Measurements from ENCODE around the gene KLC1. TPM values are rescaled to one million over a fixed set of nuclear protein-coding genes. Genes with fewer than 3 reads are reported as not detected.
"Not testable (repeated sequence)": the region's sequence is repeated elsewhere in the genome, so short reads cannot be mapped to it uniquely, and the experiment has no call there.

The KLC1 gene
- total RNA-seq, 2 experiments from 2014 or later, result 126 to 135 TPM

DNA sequence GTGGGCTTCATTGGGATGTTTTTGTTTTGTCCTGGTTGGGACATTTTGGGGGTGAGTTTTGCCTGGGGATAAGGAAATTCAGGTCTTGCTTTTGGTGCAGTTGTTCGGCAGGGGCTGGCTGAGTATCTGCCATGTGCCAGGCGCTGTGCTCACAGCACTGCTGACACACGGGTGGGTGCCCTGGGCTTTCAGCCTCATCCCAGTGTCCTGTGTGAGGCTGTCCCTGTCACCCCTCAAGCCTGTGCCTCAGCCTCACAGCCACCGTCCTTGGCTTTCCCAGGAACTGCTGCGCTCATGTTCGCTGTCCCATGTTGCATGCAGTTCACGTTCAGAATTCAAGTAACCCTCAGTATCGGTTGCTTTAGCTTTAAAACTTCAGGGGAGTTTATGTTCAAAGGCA, 61.3 kb downstream of the KLC1 start:
- Mint-ChIP-seq H3K9me3 (no peaks in the 10 kb centered on the region), H3K4me3 (no peak overlapping the region), H3K36me3 (ENCODE audit: low read depth) (peaks cover 28% of the 10 kb centered on the region), H3K27ac (no peak overlapping the region), H3K4me1 (peaks cover 3% of the 10 kb centered on the region), H3K27me3 (no peaks in the 10 kb centered on the region)
- ChIA-PET POLR2A (no interaction called here), CTCF (no interaction called here)
- DNase-seq, result no peak

DNA sequence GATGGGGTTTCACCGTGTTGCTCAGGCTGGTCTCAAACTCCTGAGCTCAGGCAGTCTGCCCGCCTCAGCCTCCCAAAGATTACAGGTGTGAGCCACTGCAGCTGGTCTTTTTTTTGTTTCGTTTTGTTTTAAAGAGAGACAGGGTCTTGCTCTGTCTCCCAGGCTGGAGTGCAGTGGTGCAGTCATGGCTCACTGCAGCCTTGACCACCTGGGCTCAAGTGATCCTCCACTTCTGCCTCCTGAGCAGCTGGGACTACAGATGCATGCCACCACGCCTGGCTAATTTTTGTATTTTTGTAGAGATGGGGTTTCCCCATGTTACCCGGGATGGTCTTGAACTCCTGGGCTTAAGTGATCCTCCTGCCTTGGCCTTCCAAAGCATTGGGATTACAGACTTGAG, 62.6 kb downstream of the KLC1 start:
- CTCF ChIA-PET, result interaction anchor here (0.6 to 2.6 kb wide), 3 partner anchors 12 to 124 kb away, joined by 3 to 6 read pairs (median 3); no protein-coding TSS in a partner anchor
- DNase-seq, H3K4me1 Mint-ChIP-seq, H3K4me3 Mint-ChIP-seq, H3K9me3 Mint-ChIP-seq, H3K27ac Mint-ChIP-seq, H3K27me3 Mint-ChIP-seq, POLR2A ChIA-PET: not testable (repeated sequence)
- peaks cover 28% of the 10 kb centered on the region for H3K36me3 Mint-ChIP-seq (ENCODE audit: low read depth)

DNA sequence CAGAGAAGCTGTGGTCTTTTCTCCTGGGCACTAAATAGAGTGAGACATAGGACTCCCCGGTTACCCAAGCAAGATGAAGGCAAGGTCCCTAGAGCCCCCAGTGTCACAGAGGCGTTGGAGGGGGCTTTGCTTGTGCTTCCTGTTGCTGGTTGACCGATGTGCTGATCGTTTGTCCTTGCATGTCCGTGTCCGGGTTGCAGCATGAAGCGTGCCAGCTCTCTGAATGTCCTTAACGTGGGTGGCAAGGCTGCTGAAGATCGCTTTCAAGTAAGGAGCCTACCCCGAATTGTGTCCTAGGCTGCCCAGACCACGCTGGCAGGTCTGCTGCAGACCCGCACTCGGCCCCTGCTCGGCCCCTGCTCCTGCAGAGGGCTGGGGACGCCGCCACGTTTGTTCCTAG, 63.1 kb downstream of the KLC1 start:
- ChIA-PET POLR2A (no interaction called here), CTCF (interaction anchor here (0.6 to 2.6 kb wide), 3 partner anchors 12 to 125 kb away, joined by 3 to 6 read pairs (median 3); no protein-coding TSS in a partner anchor)
- Mint-ChIP-seq H3K9me3 (no peaks in the 10 kb centered on the region), H3K27ac (no peak overlapping the region), H3K27me3 (no peaks in the 10 kb centered on the region), H3K36me3 (ENCODE audit: low read depth) (peaks cover 24% of the 10 kb centered on the region), H3K4me1 (peaks cover 3% of the 10 kb centered on the region), H3K4me3 (no peak overlapping the region)
- no peak for DNase-seq

DNA sequence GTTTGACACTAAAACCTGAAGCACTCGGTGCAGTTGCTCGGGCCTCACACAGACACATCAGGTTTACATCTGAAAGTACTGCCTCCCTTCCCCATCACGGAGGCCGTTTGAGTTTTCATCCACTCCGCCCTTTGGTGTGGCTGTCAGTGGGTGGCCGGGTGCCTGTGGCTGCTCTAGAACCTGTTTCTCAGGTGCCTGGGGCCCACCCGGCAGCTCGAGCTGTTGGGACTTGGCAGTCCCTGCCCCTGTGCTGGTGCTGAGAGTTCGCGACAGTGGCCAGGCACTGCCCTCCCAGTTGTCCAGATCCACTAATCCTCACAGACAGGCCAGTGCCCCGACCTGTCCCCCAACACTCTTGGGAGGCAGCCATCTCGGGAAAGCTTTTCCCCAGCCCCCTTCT, 63.9 kb downstream of the KLC1 start:
- no peaks in the 10 kb centered on the region for H3K27me3 Mint-ChIP-seq
- H3K4me1 Mint-ChIP-seq, result peaks cover 3% of the 10 kb centered on the region
- no peaks in the 10 kb centered on the region for H3K9me3 Mint-ChIP-seq
- H3K27ac Mint-ChIP-seq, result no peak overlapping the region
- DNase-seq, result no peak
- ChIA-PET POLR2A (no interaction called here), CTCF (interaction anchor here (0.6 to 2.6 kb wide), 3 partner anchors 11 to 1054 kb away, joined by 3 to 6 read pairs (median 6); no protein-coding TSS in a partner anchor)
- peaks cover 23% of the 10 kb centered on the region for H3K36me3 Mint-ChIP-seq (ENCODE audit: low read depth)
- H3K4me3 Mint-ChIP-seq, result no peak overlapping the region

DNA sequence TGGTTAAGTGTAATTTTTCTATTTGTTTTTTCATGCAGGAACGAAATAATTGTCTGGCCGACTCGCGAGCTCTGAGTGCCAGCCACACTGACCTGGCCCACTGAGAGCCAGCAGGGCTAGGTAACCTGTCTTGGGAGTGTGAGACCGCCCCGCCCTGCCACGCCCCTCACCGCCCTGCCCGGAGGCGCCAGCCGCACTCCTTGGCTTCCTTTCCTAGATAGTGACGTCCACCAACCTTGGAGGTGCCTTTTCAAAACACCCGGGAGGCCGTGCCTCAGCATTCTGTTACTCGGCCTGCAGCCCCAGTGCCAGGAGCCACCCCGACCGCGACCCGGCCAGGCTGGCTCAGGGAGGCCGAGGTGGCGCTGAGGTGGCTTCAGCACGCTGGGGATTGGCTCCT, 64.5 kb downstream of the KLC1 start:
- no peaks in the 10 kb centered on the region for H3K9me3 Mint-ChIP-seq
- ChIA-PET CTCF (interaction anchor here (2.6 kb wide), 1 partner anchor 10 kb away, joined by 6 read pairs; no protein-coding TSS in a partner anchor), POLR2A (no interaction called here)

DNA sequence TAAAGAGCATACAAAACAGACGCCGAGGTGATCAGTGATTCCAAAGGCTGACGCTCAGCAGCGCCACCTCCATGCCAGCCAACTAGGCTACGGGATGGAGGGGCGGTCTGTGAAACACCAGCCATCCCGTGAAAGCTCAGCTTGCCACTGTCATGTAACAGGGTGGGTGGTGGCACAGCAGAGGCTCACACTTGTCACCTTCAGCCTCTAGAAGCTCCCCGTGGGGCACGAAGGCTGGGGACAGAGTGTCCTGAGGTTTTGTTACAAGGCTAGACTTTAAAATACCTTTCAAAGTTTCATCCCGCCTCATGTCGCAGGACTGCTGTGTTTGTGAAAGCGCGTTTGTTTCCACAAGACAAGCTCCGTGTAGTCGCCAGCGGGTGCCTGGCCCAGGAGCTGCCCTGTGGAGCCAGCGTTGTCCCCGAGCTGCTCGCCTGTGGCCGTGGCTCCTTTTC, 65.6 kb downstream of the KLC1 start:
- no peaks in the 10 kb centered on the region for H3K9me3 Mint-ChIP-seq
- ChIA-PET CTCF (interaction anchor here (2.6 kb wide), 1 partner anchor 9 kb away, joined by 6 read pairs; no protein-coding TSS in a partner anchor), POLR2A (no interaction called here)
- H3K36me3 Mint-ChIP-seq (ENCODE audit: low read depth), result peaks cover 19% of the 10 kb centered on the region
- no peaks in the 10 kb centered on the region for H3K27me3 Mint-ChIP-seq
- H3K4me1 Mint-ChIP-seq, result peaks cover 3% of the 10 kb centered on the region
- no peak overlapping the region for H3K4me3 Mint-ChIP-seq
- no peak for DNase-seq
- H3K27ac Mint-ChIP-seq, result no peak overlapping the region

More for the DNA sequence above, 64.5 kb downstream of the KLC1 start:
- H3K4me3 Mint-ChIP-seq, result no peak overlapping the region
- H3K27ac Mint-ChIP-seq, result no peak overlapping the region
- H3K4me1 Mint-ChIP-seq, result peaks cover 3% of the 10 kb centered on the region
- H3K36me3 Mint-ChIP-seq (ENCODE audit: low read depth), result peaks cover 21% of the 10 kb centered on the region
- H3K27me3 Mint-ChIP-seq, result no peaks in the 10 kb centered on the region
- DNase-seq, result no peak

DNA sequence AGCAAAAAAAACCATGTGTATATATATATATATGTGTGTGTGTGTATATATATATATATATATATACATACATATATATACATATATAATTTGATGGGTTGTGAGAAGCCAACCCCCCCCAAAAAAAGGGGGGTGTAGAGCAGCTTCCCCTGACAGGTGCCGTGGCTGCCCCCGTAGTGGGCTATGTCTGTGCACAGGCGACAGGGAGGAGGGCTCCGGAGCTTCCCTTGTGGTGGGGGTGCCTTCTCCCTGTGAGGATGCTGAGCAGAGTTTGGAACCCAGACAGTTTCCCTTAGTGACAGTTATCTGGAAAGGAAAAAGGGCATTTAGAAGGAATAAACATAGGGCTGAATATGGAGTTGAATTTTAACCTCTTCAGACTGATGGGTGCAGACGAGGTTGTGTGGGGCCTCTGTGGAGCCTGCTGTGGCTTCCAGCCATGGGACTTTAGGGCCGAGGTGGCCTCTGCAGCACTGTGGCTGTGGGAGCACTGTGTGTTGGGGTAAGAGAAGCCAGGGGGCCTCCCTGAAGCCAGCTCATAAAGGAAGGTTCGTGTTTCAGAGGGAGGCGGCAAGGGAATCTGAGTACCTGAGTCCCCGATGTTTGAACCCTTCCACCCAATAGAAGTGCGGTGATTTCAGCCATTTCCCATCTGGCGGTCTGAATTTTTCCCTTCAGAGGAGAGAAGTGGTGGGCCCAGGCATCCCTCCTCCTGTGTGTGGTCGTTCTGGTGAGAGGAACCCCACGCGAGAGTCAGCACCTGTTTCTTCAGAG, 66.5 kb downstream of the KLC1 start:
- Mint-ChIP-seq H3K9me3 (no peaks in the 10 kb centered on the region), H3K36me3 (ENCODE audit: low read depth) (peaks cover 17% of the 10 kb centered on the region), H3K4me1 (no peaks in the 10 kb centered on the region), H3K27me3 (no peaks in the 10 kb centered on the region), H3K27ac (peak overlapping the region; percentile 15), H3K4me3 (no peak overlapping the region)
- no peak for DNase-seq
- POLR2A ChIA-PET, result no interaction called here
- CTCF ChIA-PET, result interaction anchor here (0.5 kb wide), 1 partner anchor 17 kb away, joined by 3 read pairs; no protein-coding TSS in a partner anchor

DNA sequence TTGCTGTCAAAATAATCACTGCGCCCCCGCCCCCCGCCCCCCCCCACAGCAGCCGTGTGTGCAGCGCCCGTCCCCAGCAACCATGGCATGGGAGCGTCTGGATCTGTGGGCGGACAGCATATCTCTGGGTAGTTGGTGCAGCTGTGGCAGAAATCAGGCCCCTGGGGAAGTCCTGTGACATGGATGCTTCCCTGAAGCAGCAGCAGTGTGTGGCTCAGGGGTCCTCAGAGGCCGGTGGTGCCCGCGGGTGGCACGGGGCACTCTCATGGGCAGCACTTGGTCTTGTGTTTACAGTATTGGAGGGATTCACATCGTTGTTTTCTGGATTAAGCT, 67.0 kb downstream of the KLC1 start:
- H3K27ac Mint-ChIP-seq, result peak overlapping the region; percentile 54
- DNase-seq, result no peak
- H3K4me3 Mint-ChIP-seq, result no peak overlapping the region
- ChIA-PET CTCF (no interaction called here), POLR2A (no interaction called here)
- H3K4me1 Mint-ChIP-seq, result no peaks in the 10 kb centered on the region
- H3K36me3 Mint-ChIP-seq (ENCODE audit: low read depth), result peaks cover 17% of the 10 kb centered on the region
- no peaks in the 10 kb centered on the region for H3K9me3 Mint-ChIP-seq
- no peaks in the 10 kb centered on the region for H3K27me3 Mint-ChIP-seq

DNA sequence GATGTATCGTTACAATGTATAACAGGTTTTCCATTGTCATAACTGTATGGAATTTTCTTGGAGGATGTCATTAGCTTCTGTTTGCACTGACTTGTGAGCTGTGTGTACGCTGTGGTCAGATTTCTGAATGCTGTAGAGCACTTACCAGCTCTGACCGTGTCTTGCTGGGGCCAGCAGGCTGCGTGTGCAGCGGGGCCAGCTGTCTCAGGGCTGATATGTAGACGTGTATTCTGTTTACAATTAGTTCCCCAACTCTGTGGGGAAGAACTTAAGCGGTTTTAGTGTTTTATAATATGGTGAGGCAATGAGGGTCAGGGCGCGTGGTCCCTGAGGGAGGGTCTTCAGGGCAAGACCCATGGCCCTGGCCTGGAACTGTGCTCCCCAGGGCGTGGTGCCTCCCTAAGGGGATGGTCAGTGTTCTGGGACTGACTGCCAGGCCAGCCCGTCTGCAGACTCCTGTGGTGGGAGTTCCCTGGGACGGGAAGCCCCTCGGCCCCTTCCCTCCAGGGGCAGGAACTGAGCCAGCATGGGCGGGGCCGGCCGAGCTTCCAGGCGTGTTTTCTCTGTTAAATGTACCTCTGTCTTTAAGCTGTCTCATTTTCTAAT, 67.6 kb downstream of the KLC1 start:
- DNase-seq, result no peak
- Mint-ChIP-seq H3K4me1 (no peaks in the 10 kb centered on the region), H3K27ac (no peak overlapping the region), H3K36me3 (ENCODE audit: low read depth) (peaks cover 17% of the 10 kb centered on the region), H3K4me3 (no peak overlapping the region), H3K27me3 (no peaks in the 10 kb centered on the region), H3K9me3 (no peaks in the 10 kb centered on the region)
- ChIA-PET POLR2A (no interaction called here), CTCF (no interaction called here)

DNA sequence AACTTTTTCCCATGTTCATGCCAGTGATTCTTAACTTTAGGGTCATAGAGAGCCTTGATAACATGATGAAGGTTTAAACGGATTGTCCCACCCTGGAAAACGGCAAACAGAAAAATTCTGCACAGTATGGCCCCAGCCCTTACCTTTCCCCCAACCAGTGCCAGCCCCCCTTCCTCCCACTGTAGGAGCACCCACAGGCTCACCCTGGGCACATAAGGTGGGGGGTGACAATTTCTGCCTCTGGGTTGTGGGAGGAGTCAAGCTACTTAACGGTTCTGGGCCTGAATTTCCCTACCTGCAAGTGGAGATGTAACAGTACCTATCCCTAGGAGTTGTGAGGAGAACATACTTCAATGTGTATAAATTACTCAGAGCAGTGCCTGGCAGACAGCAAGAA, 68.2 kb downstream of the KLC1 start:
- no peak for DNase-seq
- POLR2A ChIA-PET, result no interaction called here
- peaks cover 17% of the 10 kb centered on the region for H3K36me3 Mint-ChIP-seq (ENCODE audit: low read depth)

DNA sequence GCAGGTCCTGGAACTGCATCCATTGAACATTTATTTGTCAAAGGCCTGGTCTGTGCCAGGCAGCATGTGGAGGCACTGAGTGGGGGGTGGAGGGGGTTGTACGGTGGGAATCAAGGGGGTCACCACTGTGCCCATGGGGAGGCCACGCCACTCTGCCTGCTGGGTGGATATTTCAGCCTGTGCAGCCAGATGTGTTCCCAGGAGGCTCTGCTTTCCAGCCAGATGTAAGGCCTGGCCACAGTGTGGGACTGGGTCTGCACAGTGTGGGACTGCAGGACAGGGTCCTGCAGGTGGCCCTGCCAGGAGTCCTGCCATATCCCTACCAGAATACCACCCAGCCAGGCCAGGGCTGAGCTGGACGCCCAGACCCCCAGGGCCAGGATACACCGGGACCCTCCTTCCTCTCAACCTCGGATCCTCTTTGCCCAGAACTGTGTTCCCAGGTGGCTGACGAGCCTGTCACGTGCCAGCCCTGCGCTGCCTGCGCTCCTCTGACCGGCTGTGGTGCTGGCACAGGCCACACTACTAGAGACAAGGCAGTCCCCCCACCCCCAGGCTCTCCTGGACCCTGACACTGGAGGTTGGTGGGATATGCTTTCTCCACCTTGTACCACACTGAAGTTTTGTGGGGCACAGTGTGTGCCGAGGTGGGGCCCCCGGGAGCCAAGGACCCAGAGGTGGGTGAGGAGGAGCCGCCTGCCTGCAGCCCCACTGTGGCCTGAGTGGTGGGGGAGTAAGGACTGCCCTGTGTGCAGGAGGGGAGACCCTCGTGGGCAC, 68.8 kb downstream of the KLC1 start:
- H3K9me3 Mint-ChIP-seq, result no peaks in the 10 kb centered on the region
- DNase-seq, result no peak
- H3K4me3 Mint-ChIP-seq, result no peak overlapping the region
- H3K36me3 Mint-ChIP-seq (ENCODE audit: low read depth), result peaks cover 18% of the 10 kb centered on the region
- peak overlapping the region; percentile 55 for H3K27ac Mint-ChIP-seq
- no peaks in the 10 kb centered on the region for H3K27me3 Mint-ChIP-seq
- no peaks in the 10 kb centered on the region for H3K4me1 Mint-ChIP-seq
- CTCF ChIA-PET, result interaction anchor here (1.2 kb wide), 1 partner anchor 15 kb away, joined by 3 read pairs; no protein-coding TSS in a partner anchor
- POLR2A ChIA-PET, result no interaction called here

More for the DNA sequence above, 68.2 kb downstream of the KLC1 start:
- Mint-ChIP-seq H3K4me1 (no peaks in the 10 kb centered on the region), H3K27me3 (no peaks in the 10 kb centered on the region), H3K4me3 (no peak overlapping the region), H3K27ac (peak overlapping the region; percentile 55), H3K9me3 (no peaks in the 10 kb centered on the region)
- CTCF ChIA-PET, result no interaction called here

DNA sequence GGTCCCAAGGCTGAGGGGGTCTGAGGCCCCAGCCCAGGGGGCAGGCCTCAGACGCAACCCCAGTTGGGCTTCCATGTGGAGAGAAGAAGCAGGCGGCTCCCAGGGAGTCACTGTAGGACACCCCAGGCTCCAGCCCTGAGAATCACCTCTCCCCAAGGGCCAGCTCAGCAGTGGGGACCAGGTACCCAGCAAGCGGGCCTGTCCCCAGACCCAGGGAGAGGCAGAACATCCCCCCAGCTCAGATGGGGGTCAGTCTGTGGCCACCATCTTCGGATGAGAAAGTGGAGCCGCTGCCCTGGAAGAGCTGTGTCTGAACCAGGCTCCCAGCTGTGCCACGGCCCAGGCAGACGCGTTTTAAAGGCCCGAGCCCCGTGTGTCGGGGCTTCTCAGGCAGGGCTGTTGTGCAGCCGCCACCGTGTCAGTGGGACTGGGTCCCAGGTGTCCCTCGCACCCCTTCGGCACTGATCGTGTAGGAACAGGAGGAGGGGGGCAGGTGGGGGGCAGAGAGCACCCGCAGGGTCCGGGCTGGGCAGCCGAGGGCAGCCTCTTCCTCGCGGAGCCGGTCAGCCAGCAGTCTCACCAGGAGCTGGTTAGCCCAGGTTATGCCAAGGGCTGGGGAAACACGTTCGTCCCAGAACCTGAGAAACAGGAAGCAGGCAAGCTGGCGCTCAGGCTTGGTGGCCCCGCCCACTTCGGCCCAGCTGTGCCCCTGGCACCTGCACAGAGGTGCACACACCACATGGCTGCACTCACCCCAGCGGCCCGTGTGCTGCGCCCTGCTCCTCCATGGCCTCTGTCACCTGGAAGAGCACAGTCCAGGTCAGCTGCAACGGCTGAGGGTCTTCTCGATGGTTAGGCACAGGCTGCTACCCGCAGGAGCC, 69.6 kb downstream of the KLC1 start:
- ChIA-PET CTCF (interaction anchor here (1.2 kb wide), 1 partner anchor 15 kb away, joined by 3 read pairs; no protein-coding TSS in a partner anchor), POLR2A (no interaction called here)
- Mint-ChIP-seq H3K4me3 (no peak overlapping the region), H3K9me3 (no peaks in the 10 kb centered on the region), H3K27me3 (no peaks in the 10 kb centered on the region), H3K36me3 (ENCODE audit: low read depth) (peaks cover 20% of the 10 kb centered on the region), H3K27ac (no peak overlapping the region), H3K4me1 (peaks cover under 1% of the 10 kb centered on the region)
- DNase-seq, result no peak

Measured in activated CD4-positive, alpha-beta T cell treated with anti-CD3 and anti-CD28 coated beads, Interleukin-2, amount 10 ng/mL, durations not matched to agents 7 days and 5 days (primary cell).